K562 (cell line): ENCODE measurements around the gene PIN1. TPM values are rescaled to one million over a fixed set of nuclear protein-coding genes. Genes with fewer than 3 reads are reported as not detected.

Experiments used
- ATAC-seq: fragments of 200-7000 bp; cut with Tn5 transposase; 3 replicates; pipeline ENCODE4 v1.9.1; 2020; ENCODE audit warnings: moderate library complexity
- BruUV-seq: library from RNA; stranded (reverse); fragments of 400-500 nt; replicated peaks from 2 replicates; lab custom pipeline; 2021; lab: Mats Ljungman, UMichigan
- CTCF ChIA-PET: fragments of 300-600 bp; formaldehyde crosslinking; extraction: SDS; loops from one replicate; lab custom pipeline; 2021; ENCODE audit warnings: low intra/inter-chr PET ratio; lab: Yijun Ruan, JAX
- POLR2A ChIA-PET: fragments of 300-600, 350-650 bp; sonication (Branson Sonifier 250); formaldehyde crosslinking; extraction: SDS; loops from one replicate; lab custom pipeline; 2021; ENCODE audit warnings: antibody characterized with exemption, inconsistent platforms; lab: Yijun Ruan, JAX
- DNase-seq, 4 experiments: peaks; one replicate each; pipeline versions ENCODE4 v3.0.0 to v3.0.0-alpha.2; 2011 to 2018; ENCODE audit warnings: low spot score in 3 of 4, mixed read lengths in 3 of 4; ENCODE audit errors: extremely low read depth in 1 of 4
- FAIRE-seq: peaks from 2 replicates; lab custom pipeline; 2011; peaks lifted over from hg19 to GRCh38; lab: Jason Lieb, UNC
- H2AFZ ChIP-seq: 2 replicates; pipeline ENCODE4 v1.6.0; 2011; ENCODE audit warnings: low read depth, low read length, control low read depth, inconsistent platforms
- H3K27ac ChIP-seq: fragments of 200-600 bp; 3 replicates; pipeline ENCODE4 v1.8.0; 2011; ENCODE audit warnings: low read depth, mild to moderate bottlenecking, control low read depth, inconsistent platforms, low read length, moderate library complexity, mixed read lengths; ENCODE audit errors: extremely low read depth
- H3K27me3 ChIP-seq, 2 experiments: fragments of 300-600 bp in 1 of 2; 2 replicates in 1 of 2; 3 replicates in 1 of 2; pipeline versions ENCODE4 v1.6.0 to v1.8.0; 2011; ENCODE audit warnings: inconsistent platforms in 2 of 2, low read length in 2 of 2, mild to moderate bottlenecking in 1 of 2, mixed read lengths in 1 of 2, moderate library complexity in 1 of 2; ENCODE audit not compliant: control insufficient read depth in 2 of 2, insufficient read depth in 2 of 2
- H3K36me3 ChIP-seq: fragments of 300-600 bp; 3 replicates; pipeline ENCODE4 v1.8.0; 2011; ENCODE audit warnings: mild to moderate bottlenecking, low read length, inconsistent platforms; ENCODE audit not compliant: control insufficient read depth, insufficient read depth
- H3K4me1 ChIP-seq, 2 experiments: fragments of 200-600 bp in 1 of 2; replicated peaks in 1 of 2; 2 replicates in 1 of 2; 3 replicates in 1 of 2; pipeline versions ENCODE4 v1.5.1 to v1.8.0; 2011; ENCODE audit warnings: inconsistent platforms in 2 of 2, low read length in 2 of 2, mild to moderate bottlenecking in 1 of 2, mixed read lengths in 1 of 2, moderate library complexity in 1 of 2; ENCODE audit not compliant: control insufficient read depth in 2 of 2, insufficient read depth in 2 of 2
- H3K4me2 ChIP-seq: 2 replicates; pipeline ENCODE4 v1.6.1; 2011; ENCODE audit warnings: low read length, control low read depth, inconsistent platforms, mixed read lengths; ENCODE audit not compliant: insufficient read depth
- H3K4me3 ChIP-seq: fragments of 200-600 bp; sonication (generic), shearing (Covaris generic); 2 replicates; pipeline ENCODE4 v1.5.1; 2016; ENCODE audit warnings: control low read depth, inconsistent platforms
- H3K79me2 ChIP-seq: fragments of 200-600 bp; 3 replicates; pipeline ENCODE4 v1.8.0; 2011; ENCODE audit warnings: low read length, inconsistent platforms; ENCODE audit not compliant: control insufficient read depth, insufficient read depth
- H3K9ac ChIP-seq, 2 experiments: 2 replicates each; pipeline versions ENCODE4 v1.6.0 to v1.6.1; 2011; ENCODE audit warnings: low read depth in 2 of 2, low read length in 2 of 2, control low read depth in 1 of 2, inconsistent platforms in 1 of 2, mild to moderate bottlenecking in 1 of 2, mixed read lengths in 1 of 2; ENCODE audit not compliant: insufficient read depth in 1 of 2
- H3K9me1 ChIP-seq: one replicate; pipeline ENCODE4 v1.6.0; 2011; ENCODE audit warnings: inconsistent platforms, mild to moderate bottlenecking, low read length, moderate library complexity; ENCODE audit not compliant: control insufficient read depth, insufficient read depth
- H3K9me3 ChIP-seq: replicated peaks from 2 replicates; pipeline ENCODE4 v1.5.1; 2011; ENCODE audit warnings: low read depth, low read length, inconsistent platforms; ENCODE audit not compliant: control insufficient read depth, insufficient read depth
- H4K20me1 ChIP-seq: replicated peaks from 2 replicates; pipeline ENCODE4 v1.6.1; 2011; ENCODE audit warnings: low read length, inconsistent platforms, mixed read lengths; ENCODE audit not compliant: control insufficient read depth, insufficient read depth
- MEIS2 ChIP-seq: fragments of 450-650 bp; IDR thresholded peaks from 2 replicates; pipeline ENCODE4 v1.6.1; 2014; ENCODE audit warnings: mild to moderate bottlenecking; ENCODE audit not compliant: partially characterized antibody
- PBX2 ChIP-seq, 2 experiments: IDR thresholded peaks in 1 of 2; conservative IDR thresholded peaks in 1 of 2; 2 replicates each; pipeline ENCODE4 v1.6.1; 2016; ENCODE audit warnings: low read depth in 2 of 2, mild to moderate bottlenecking in 1 of 2, missing compliant biosample characterization in 1 of 2, missing genetic modification characterization in 1 of 2, moderate library complexity in 1 of 2
- PKNOX1 ChIP-seq: fragments of 450-650 bp; IDR thresholded peaks from 2 replicates; pipeline ENCODE4 v1.6.1; 2016
- PRMT5 ChIP-seq: sonication (generic); formaldehyde crosslinking; IDR thresholded peaks from 2 replicates; pipeline ENCODE4 v1.5.0; 2020; ENCODE audit warnings: missing genetic modification reagents
- ZNF354B ChIP-seq: fragments of 250-450 bp; sonication (Bioruptor Pico); IDR thresholded peaks from 2 replicates; pipeline ENCODE4 v1.4.0; 2020
- WGBS: fragments of 100-300 bp; shearing (Covaris generic); methylation state at CpG from one replicate; pipeline ENCODE4 v1.1.6; 2016; ENCODE audit warnings: low coverage, mixed read lengths; ENCODE audit not compliant: insufficient coverage; ENCODE audit errors: missing lambda C conversion rate; 5-methylcytosine and 5-hydroxymethylcytosine counted together
- in situ Hi-C: fragments of 300-500 bp; cut with MboI; formaldehyde crosslinking; loops from 4 replicates; pipeline ENCODE4 v1.15.0; 2018; ENCODE audit warnings: inconsistent platforms, mixed read lengths
- intact Hi-C: fragments of 100-400 bp; cut with micrococcal nuclease; formaldehyde crosslinking; loops from 2 replicates; pipeline ENCODE4 v1.14.2; 2022
- polyA plus RNA-seq, 8 experiments: library from polyadenylated mRNA; depleted of rRNA in 4 of 8; stranded (reverse) in 5 of 8; unstranded in 3 of 8; fragments of >200 nt; fragmentation: Nextera tagmentation in 2 of 8; fragmentation: Illumina TruSeq in 1 of 8; extraction: Ambion mirVana in 2 of 8; extraction: Trizol in 1 of 8; gene quantifications; 2 replicates each; pipeline versions ENCODE4 v1.2.1 to v1.2.3, GENCODE V29; 2011 to 2014; ENCODE audit warnings: inconsistent platforms in 1 of 8, missing spikeins in 1 of 8
- total RNA-seq, 7 experiments: library from RNA; depleted of rRNA in 6 of 7; stranded (reverse); fragments of >200 nt in 6 of 7; fragmentation: Illumina TruSeq in 2 of 7; extraction: Trizol in 2 of 7; gene quantifications; 2 replicates each; pipeline versions ENCODE4 v1.2.1 to v1.2.3, GENCODE V29; 2011 to 2021; ENCODE audit warnings: low replicate concordance in 1 of 7

Gene PIN1
- total and polyA plus RNA-seq, 9 of the 15 experiments (the other 6 are each of a cell fraction or from before 2014, with no cell fraction given): 1.6 to 178 (median 42.5) TPM

- Histone ChIP-seq H3K36me3 (no peaks in the 10 kb centered on the region), H3K9me1 (no peaks in the 10 kb centered on the region), H3K79me2 (no peaks in the 10 kb centered on the region), H3K9ac (no peak overlapping the region; a peak in 1 of 4 replicates), H3K27me3 (peaks cover 0 to 24% of the 10 kb centered on the region in 2 experiments; a peak in 2 of 5 replicates), H3K4me2 (no peak overlapping the region), H4K20me1 (no peaks in the 10 kb centered on the region), H3K4me1 (no peaks in the 10 kb centered on the region; a peak in 1 of 5 replicates), H2AFZ (no peak overlapping the region), H3K9me3 (no peaks in the 10 kb centered on the region), H3K27ac (no peak overlapping the region), H3K4me3 (no peak overlapping the region)
- FAIRE-seq: peak; percentile 26
- TF ChIP-seq MEIS2 (peak; percentile 43), PKNOX1 (peak; percentile 47; the same call in 1 of the 2 replicates), ZNF354B (CRISPR knock-in tag) (no peak), PRMT5 (CRISPR knock-in tag) (no peak), PBX2 (CRISPR knock-in tag; IDR thresholded peaks at IDR 0.05; ENCODE audit: low read depth) (no peak), PBX2 (tag; conservative IDR thresholded peaks at IDR 0.05; ENCODE audit: low read depth) (peak; percentile 39; the same call in 1 of the 2 replicates)
- ATAC-seq: no peak
- intact Hi-C loops (no loop called here), in situ Hi-C loops (no loop called here)
- ChIA-PET CTCF (interaction anchor here (0.6 kb wide), 1 partner anchor 45 kb away, joined by 3 read pairs; no protein-coding TSS in a partner anchor), POLR2A (interaction anchor here (0.6 to 1.5 kb wide), 5 partner anchors 9 to 357 kb away, joined by 3 read pairs; no protein-coding TSS in a partner anchor)
- DNase-seq: no peak
- no TSS peak for BruUV-seq
- WGBS: 10% methylated on average over 10 of the region's 13 CpGs
Observed at GRCh38 chr19:9875031-9875627, 40.0 kb downstream of the PIN1 start.
